Adrenal gland (tissue), 12 donors: ENCODE data around the gene PRKAR1B. TPM values are rescaled to one million over a fixed set of nuclear protein-coding genes. Genes with fewer than 3 reads are reported as not detected.

ENCODE experiments used
- DNase-seq, 7 donors: peaks; one replicate each; pipeline ENCODE4 v3.0.0-alpha.2; 2019 to 2020
- H3K27ac ChIP-seq, 5 donors: fragments of 200-600 bp; sonication (generic) in 4 of 5; 1 replicate in 3 of 5; 2 replicates in 2 of 5; pipeline versions ENCODE4 v1.5.1 to v1.8.0; 2016 to 2020; ENCODE audit warnings: mild to moderate bottlenecking in 1 of 5
- H3K27me3 ChIP-seq: fragments of 200-600 bp; 2 replicates; pipeline ENCODE4 v1.8.0; 2021
- H3K36me3 ChIP-seq, 2 donors: fragments of 200-600 bp; replicated peaks in 1 of 2; 1 replicate in 1 of 2; 2 replicates in 1 of 2; pipeline versions ENCODE4 v1.5.1 to v1.8.0; 2018 to 2022
- H3K4me1 ChIP-seq, 2 donors: fragments of 200-600 bp; replicated peaks in 1 of 2; 1 replicate in 1 of 2; 2 replicates in 1 of 2; pipeline versions ENCODE4 v1.5.1 to v1.8.0; 2018 to 2021
- H3K4me3 ChIP-seq, 4 donors: fragments of 200-600 bp; sonication (generic) in 3 of 4; one replicate each; pipeline ENCODE4 v1.5.1; 2016 to 2018
- H3K9me3 ChIP-seq, 3 donors: fragments of 200-600 bp; sonication (generic) in 1 of 3; replicated peaks in 1 of 3; 1 replicate in 2 of 3; 2 replicates in 1 of 3; pipeline versions ENCODE4 v1.5.1 to v1.8.0; 2016 to 2021
- CTCF ChIP-seq, 6 experiments: fragments of 450-650 bp in 4 of 6; fragments of 200-600 bp in 2 of 6; sonication (generic) in 1 of 6; IDR thresholded peaks; 1 replicate in 5 of 6; 2 replicates in 1 of 6; pipeline versions ENCODE4 v1.5.1 to v1.8.0; 2016 to 2021; ENCODE audit warnings: antibody characterized with exemption in 6 of 6, mild to moderate bottlenecking in 2 of 6, moderate library complexity in 1 of 6
- POLR2A ChIP-seq, 2 donors: fragments of 450-650 bp; IDR thresholded peaks; one replicate each; pipeline ENCODE4 v1.6.1; 2017; ENCODE audit warnings: antibody characterized with exemption in 2 of 2, mild to moderate bottlenecking in 2 of 2, moderate library complexity in 1 of 2
- WGBS, 4 donors: extraction: QIAGEN DNeasy Blood & Tissue Kit in 2 of 4; methylation state at CpG; one replicate each; pipeline versions ENCODE4 v1.1.5 to v1.1.7; 2013 to 2017; 5-methylcytosine and 5-hydroxymethylcytosine counted together
- intact Hi-C, 2 donors: fragments of 100-400 bp; cut with DNase I; formaldehyde crosslinking; loops; one replicate each; pipeline versions ENCODE4 v1.14.1 to v1.15.0; 2022 to 2023
- polyA plus RNA-seq, 3 donors: library from polyadenylated mRNA; stranded (reverse); fragments of 200-250 nt in 2 of 3; fragments of 350-450 nt in 1 of 3; fragmentation: Illumina TruSeq in 1 of 3; extraction: RNeasy Lipid Tissue Mini Kit (QIAGEN cat#74804) in 1 of 3; gene quantifications; one replicate each; pipeline ENCODE4 v1.2.3, GENCODE V29; 2013 to 2014
- total RNA-seq, 9 donors: library from RNA; depleted of rRNA in 4 of 9; stranded (reverse); fragments of >200 nt in 4 of 9; fragments of 120-200 nt in 1 of 9; fragmentation: NEBNext Ultra II Directional in 1 of 9; extraction: Animal tissue kit (Norgen Biotek cat#: 25700) in 1 of 9; gene quantifications; one replicate each; pipeline versions ENCODE4 v1.1.0 to v1.2.4, GENCODE V29; 2013 to 2023
- donor health status: healthy with polysubstance abuse.
- donor health status: Bipolar disorder and iron deficiency.
- donor health status: DM: yes; HTN: yes; CAD: no.
- donor health status: DM: no; HTN: no; CAD: no.
- donor health status: DM: no; HTN: no; CAD: no.
- donor health status: DM: yes; HTN: yes; CAD: no.

The PRKAR1B gene
- total and polyA plus RNA-seq, 12 donors = 5.2 to 21.5 (median 11.7) TPM

- intact Hi-C loops = no loop called here
Observed at GRCh38 chr7:536231-536630, 190.8 kb downstream of the PRKAR1B start.

GRCh38 chr7:534959-535358 lies 192.1 kb downstream of the PRKAR1B start:
- 83 to 98% (median 89%) methylated on average over 5 to 10 of the region's 10 CpGs for WGBS, 4 donors
- H3K36me3 ChIP-seq = no peaks in the 10 kb centered on the region
- H3K27ac ChIP-seq = no peak overlapping the region
- TF ChIP-seq POLR2A (IDR thresholded peaks at IDR 0.05) (no peak), CTCF (IDR thresholded peaks at IDR 0.05) (no peak)
- no peaks in the 10 kb centered on the region for H3K27me3 ChIP-seq
- peaks cover 5 to 13% of the 10 kb centered on the region in 2 donors for H3K4me1 ChIP-seq
- no peak for DNase-seq
- intact Hi-C loops = no loop called here
- H3K9me3 ChIP-seq = no peaks in the 10 kb centered on the region
- H3K4me3 ChIP-seq = no peak overlapping the region

More at GRCh38 chr7:536231-536630, 190.8 kb downstream of the PRKAR1B start:
- Histone ChIP-seq H3K9me3 (no peaks in the 10 kb centered on the region), H3K27me3 (no peaks in the 10 kb centered on the region), H3K4me3 (no peak overlapping the region), H3K27ac (no peak overlapping the region), H3K36me3 (no peaks in the 10 kb centered on the region), H3K4me1 (peaks cover 5 to 13% of the 10 kb centered on the region in 2 donors)
- no peak for DNase-seq
- TF ChIP-seq POLR2A (IDR thresholded peaks at IDR 0.05) (no peak), CTCF (IDR thresholded peaks at IDR 0.05) (no peak)
- 95 to 100% (median 96%) methylated on average over 3 to 12 of the region's 12 CpGs; no CpG with 5 or more reads in 1 of the 4 donors for WGBS, 4 donors

GRCh38 chr7:534075-534474 lies 193.0 kb downstream of the PRKAR1B start:
- 83 to 97% (median 93%) methylated on average over 8 of the region's 8 CpGs for WGBS, 4 donors
- no peak for DNase-seq
- Histone ChIP-seq H3K9me3 (no peaks in the 10 kb centered on the region), H3K4me3 (no peak overlapping the region), H3K27me3 (no peaks in the 10 kb centered on the region), H3K4me1 (peaks cover 5 to 13% of the 10 kb centered on the region in 2 donors), H3K36me3 (no peaks in the 10 kb centered on the region), H3K27ac (no peak overlapping the region)
- TF ChIP-seq CTCF (IDR thresholded peaks at IDR 0.05) (no peak), POLR2A (IDR thresholded peaks at IDR 0.05) (no peak)
- intact Hi-C loops = no loop called here

GRCh38 chr7:533266-533665 lies 193.8 kb downstream of the PRKAR1B start:
- Histone ChIP-seq H3K9me3 (no peaks in the 10 kb centered on the region), H3K27me3 (no peaks in the 10 kb centered on the region), H3K4me1 (peaks cover 5 to 8% of the 10 kb centered on the region in 2 donors), H3K27ac (no peak overlapping the region), H3K4me3 (no peak overlapping the region), H3K36me3 (no peaks in the 10 kb centered on the region)
- intact Hi-C loops = no loop called here
- TF ChIP-seq CTCF (IDR thresholded peaks at IDR 0.05) = no peak
- TF ChIP-seq POLR2A (IDR thresholded peaks at IDR 0.05) = no peak
- DNase-seq = no peak
- 59 to 70% (median 67%) methylated on average over 12 to 17 of the region's 17 CpGs for WGBS, 4 donors
